A549 treated with GW870086 at 1 μM for 4 hours (cell line): ENCODE results near the gene LCN15. TPM values are rescaled to one million over a fixed set of nuclear protein-coding genes. Genes with fewer than 3 reads are reported as not detected.

ENCODE experiments used
- total RNA-seq: library from RNA; stranded (reverse); fragments of 200-300 nt; extraction: Qiagen RNA extraction; gene quantifications from 5 replicates; pipeline ENCODE4 v1.2.3, GENCODE V29; 2022; ENCODE audit warnings: low read depth

Gene LCN15, protein sequence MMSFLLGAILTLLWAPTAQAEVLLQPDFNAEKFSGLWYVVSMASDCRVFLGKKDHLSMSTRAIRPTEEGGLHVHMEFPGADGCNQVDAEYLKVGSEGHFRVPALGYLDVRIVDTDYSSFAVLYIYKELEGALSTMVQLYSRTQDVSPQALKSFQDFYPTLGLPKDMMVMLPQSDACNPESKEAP
- not detected in 5 replicates for total RNA-seq

DNA sequence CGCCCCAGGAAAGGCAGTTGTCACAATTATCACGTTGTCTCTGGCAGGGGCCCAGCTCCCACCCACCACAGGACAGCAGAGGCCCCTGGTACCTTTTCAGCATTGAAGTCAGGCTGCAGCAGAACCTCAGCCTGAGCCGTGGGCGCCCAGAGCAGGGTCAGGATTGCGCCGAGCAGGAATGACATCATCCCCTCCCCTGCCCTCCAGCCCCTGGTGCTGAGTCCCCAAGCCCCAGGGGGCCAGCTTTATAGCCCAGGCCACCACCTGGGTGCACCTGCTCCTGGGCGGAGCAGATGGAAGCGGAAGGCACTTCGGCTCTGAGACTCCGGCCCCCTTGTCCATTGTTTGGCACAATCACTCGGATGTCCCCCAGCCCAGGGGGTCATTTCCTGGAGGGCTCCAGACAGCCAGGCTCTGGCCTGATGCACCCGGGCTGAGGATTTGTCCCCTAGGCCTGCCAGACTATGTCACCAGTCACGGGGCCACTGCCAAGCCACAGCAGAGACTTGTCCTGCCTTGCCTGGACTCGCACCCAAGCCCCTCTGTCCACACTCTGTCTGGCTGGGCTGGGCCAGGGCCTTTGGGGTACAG, at the start of gene LCN15:
LCN15 (minus strand) TSS at position 218 of the 591 bp plus-strand sequence; CDS start at position 188, 30 bp downstream.

DNA sequence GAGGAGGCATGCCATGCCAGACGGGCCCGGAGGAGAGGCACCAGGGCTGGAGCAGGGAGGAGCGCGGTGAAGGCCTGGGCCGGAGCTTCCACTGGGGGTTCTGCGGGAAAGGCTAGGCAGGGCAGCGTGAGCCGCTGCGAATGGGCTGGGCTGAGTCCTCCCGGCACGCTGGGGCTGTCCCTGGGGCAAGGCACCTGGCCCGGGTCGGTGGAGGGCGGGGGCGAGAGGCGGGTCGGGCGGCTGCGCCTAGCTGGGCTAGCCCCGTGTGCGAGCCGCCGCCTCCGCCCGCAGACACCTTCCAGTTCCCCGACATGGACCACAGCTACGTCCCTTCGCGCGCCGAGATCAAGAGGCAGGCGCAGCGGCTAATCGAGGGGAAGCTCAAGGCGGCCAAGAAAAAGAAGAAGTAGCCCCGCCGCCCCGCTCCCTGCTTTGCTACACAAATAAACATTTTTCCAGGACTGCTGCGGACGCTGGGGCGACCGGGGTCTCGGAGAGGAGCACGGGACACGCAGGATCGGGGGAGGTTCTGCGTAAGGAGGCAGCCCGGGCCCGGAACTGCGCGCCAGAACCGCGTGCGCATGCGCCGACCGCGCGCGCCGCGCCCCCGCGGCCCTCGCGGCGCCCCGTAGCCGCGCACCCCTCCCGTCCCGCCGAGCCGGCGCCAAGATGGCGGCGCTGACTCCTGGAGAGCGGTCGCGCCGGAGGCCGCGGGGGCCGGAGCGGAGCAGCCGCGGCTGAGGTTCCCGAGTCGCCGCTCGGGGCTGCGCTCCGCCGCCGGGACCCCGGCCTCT, 43.2 kb upstream of the LCN15 start, which contains the start of gene RABL6:
RABL6 (plus strand) TSS at position 668 of the 794 bp plus-strand sequence. CDS start 249 bp downstream, outside the sequence.

DNA sequence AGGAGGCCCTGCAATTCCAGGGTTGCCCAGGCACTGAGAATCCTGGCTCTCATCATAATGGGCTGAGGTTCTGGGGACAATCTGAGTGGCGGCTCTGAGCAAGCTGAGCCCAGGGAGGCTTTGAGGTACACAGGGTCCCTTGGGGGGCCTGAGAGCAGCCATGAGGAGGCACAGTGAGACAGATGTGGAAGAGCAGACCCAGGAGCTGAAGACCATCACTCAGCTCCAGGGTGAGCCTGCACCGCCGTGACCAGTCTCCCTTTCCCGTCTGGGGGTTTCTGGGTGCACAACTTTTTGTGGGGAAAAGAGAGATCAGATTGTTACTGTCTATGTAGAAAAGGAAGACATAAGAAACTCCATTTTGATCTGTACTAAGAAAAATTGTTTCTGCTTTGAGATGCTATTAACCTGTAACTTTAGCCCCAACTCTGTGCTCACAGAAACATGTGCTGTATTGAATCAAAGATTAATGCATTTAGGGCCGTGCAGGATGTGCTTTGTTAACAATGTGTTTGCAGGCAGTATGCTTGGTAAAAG, 32.0 kb upstream of the LCN15 start, which contains the start of gene CCDC183:
CCDC183 (plus strand) TSS at position 101 of the 537 bp plus-strand sequence; CDS start at position 161, 60 bp downstream.

DNA sequence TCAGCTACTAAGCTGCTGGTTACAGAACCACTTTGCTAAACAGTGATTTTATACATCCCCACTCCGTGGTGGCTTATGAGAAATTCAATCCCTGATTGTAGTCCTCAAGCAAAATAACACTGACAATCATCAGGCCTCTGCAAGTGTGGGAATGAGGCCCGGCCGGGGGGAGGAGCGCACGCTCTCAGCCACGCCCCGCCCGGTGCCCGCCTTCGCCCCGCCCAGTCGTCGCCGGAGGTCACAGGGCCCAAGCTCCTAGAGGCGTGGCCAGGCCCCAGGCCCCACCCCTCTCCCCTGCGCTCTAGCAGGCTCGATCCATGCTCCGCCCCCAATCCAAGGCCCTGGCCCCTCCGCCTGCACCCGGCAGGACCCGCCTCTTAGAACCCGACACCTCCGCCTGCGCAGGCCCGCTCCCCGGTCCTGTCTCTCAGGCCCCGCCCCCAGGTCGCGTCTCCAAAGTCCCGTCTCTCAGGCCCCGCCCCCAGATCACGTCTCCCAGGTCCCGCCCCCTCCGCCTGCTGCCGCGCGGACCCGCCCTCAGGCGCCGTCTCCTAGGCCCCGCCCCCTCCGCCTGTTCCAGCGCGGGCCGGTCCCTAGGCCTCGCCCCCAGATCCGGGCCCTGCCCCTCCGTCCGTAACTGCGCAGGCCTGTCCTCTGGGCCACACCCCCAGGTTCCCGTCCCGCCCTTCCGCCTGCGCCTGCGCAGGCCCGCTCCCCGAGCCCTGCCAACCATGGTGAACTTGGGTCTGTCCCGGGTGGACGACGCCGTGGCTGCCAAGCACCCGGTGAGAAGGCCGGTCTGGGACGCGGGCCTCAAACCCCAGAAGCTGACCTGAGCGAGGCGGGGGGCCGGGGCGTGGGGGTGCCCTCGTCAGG, 26.6 kb upstream of the LCN15 start, which contains the start of gene TMEM141:
TMEM141 (plus strand) TSS at position 705 of the 876 bp plus-strand sequence; CDS start at position 732, 27 bp downstream.

DNA sequence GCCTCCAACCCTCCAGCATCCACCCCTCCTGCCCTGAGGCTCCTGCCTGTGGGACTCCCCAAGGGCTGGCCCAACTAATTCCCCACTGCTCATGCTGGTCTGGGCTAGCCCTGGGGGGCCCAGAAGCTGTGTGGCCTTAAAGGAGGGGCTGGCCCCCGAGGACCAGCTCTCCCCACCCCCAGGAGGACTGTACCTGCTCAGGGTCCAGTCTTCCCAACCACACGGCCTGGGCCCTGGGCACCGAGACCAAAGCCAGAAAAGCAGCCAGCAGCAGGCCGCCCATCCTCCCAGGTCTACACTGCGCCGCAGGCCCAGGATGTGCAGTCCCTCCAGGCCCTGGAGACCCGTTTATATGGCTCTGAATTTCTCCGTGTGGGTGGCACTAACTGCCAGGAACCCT, 16.1 kb downstream of the LCN15 start, which contains the start of gene LCN6:
LCN6 (minus strand) TSS at position 325 of the 400 bp plus-strand sequence; CDS start at position 283, 42 bp downstream.

DNA sequence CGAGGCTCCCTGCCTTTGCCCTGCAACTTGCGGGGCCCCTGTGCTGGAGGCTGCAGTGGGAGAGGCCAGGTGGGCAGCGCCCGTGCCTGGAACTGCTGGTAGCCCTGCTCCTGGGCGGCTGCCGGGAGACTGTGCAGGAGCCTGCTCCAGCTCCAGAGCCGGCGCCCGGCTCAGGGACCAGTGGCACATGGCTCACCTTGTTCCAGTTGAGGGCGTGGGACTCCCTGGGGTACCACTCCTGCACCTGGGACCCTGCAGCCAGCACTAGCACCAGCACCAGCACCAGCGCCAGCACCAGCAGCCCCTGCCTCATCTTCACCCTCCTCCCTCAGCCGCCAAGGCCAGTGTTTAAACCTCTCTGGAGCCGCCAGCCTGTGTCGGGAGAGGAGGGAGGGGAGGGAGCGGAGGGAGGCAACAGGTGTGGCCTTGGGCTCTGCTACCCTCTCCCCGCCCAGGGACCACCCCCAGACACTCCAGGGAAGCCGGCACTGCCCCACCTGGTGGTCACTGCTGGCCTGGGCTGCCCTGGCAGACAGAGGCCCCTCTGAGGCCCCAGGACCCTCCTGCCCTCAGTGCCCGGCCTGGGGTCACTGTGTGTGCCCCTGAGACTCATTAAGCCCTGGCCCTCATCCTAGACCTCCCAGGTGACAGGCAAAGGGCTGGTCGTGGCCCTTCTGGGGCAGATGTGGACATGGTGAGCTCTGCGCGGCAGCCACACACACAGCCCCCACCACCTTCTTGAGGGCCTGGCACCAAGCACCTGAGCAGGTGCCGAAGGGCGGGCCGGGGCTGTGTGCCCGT, 21.5 kb downstream of the LCN15 start, which contains the start of gene LCN10:
LCN10 (minus strand) TSS at position 350 of the 801 bp plus-strand sequence; CDS start at position 313, 37 bp downstream.

DNA sequence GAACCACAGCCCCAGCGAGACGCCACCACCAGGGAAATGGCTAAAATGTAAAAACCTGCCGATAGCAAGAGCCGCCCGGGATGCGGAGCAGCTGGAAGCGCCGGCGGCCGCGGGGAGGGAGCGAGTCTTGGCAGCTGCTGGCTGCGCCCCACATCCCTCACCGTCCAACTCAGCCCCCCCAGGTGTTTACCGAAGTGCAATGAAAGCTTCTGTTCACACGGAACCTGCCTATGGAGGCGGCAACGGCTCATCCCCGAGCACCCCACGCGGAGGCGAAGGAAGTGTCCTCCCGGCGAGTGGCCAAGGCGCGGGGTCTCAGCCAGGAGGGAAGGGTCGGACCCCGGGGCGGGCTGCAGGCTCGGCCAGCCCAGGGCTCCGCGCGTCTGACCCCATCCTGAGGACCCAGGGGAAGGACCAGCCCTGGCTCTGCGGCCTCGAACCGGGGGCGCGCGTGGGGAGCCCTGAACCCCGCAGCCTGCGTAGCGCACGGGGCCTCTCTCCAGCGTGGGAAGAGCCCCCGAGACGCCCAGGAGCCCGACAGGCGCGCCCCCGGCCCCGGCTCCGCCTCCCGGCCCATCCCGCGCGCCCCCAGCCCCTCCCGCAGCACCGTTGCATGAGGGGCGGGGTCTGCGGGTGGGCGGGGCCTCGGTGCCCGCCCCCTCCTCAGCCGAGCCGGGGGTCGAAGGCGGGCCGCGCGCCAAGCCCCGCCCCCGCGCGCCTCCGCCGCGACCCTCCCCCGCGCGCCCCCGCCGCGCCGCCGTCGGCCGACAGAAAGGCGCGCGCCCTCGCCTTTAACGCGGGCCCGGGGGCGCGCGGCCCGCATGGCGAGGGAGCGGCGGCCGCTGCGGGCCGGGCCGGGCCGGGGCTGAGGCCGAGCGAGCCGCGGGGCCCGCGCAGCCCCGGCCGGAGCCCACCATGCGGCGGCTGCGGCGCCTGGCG, 52.3 kb downstream of the LCN15 start, which contains the start of gene DIPK1B:
DIPK1B (plus strand) TSS at position 822 of the 939 bp plus-strand sequence; CDS start at position 916, 94 bp downstream.

Other genes with a start within 250 kb of the LCN15 start
- gene NOTCH1, start 218.5 kb downstream of the LCN15 start, total RNA-seq, result 8.3 to 12.4 TPM (median 10.8 TPM) in 5 replicates
- 36.2 to 58.7 TPM (median 55.2 TPM) in 5 replicates for gene EGFL7, start 101.6 kb downstream of the LCN15 start, total RNA-seq
- gene AGPAT2, start 77.1 kb downstream of the LCN15 start, total RNA-seq, result 68.2 to 110 TPM (median 105 TPM) in 5 replicates
- 6.9 to 9.6 TPM (median 9.4 TPM) in 5 replicates for gene DIPK1B, start 51.9 kb downstream of the LCN15 start, total RNA-seq
- gene LCN10, start 21.6 kb downstream of the LCN15 start, total RNA-seq, result not detected in 5 replicates
- not detected in 5 replicates for gene LCN6, start 16.0 kb downstream of the LCN15 start, total RNA-seq
- gene LCN8, start 6.3 kb downstream of the LCN15 start, total RNA-seq, result not detected in 5 replicates
- 64.6 to 80.7 TPM (median 74.2 TPM) in 5 replicates for gene TMEM141, start 26.8 kb upstream of the LCN15 start, total RNA-seq
- gene CCDC183, start 31.8 kb upstream of the LCN15 start, total RNA-seq, result 0.15 to 0.72 TPM (median 0.44 TPM) in 5 replicates
- 58.9 to 86.1 TPM (median 79.5 TPM) in 5 replicates for gene RABL6, start 43.4 kb upstream of the LCN15 start, total RNA-seq
- 4.0 to 4.7 TPM (median 4.2 TPM) in 5 replicates for gene AJM1, start 78.0 kb upstream of the LCN15 start, total RNA-seq
- 285 to 343 TPM (median 299 TPM) in 5 replicates for gene PHPT1, start 84.9 kb upstream of the LCN15 start, total RNA-seq
- gene MAMDC4, start 87.8 kb upstream of the LCN15 start, total RNA-seq, result 2.5 to 5.8 TPM (median 3.1 TPM) in 5 replicates
- gene EDF1, start 101.8 kb upstream of the LCN15 start, total RNA-seq, result 428 to 545 TPM (median 458 TPM) in 5 replicates
- gene TRAF2, start 122.0 kb upstream of the LCN15 start, total RNA-seq, result 43.8 to 69.5 TPM (median 59.1 TPM) in 5 replicates
- gene FBXW5, start 180.2 kb upstream of the LCN15 start, total RNA-seq, result 70.1 to 101 TPM (median 99.1 TPM) in 5 replicates
- 0.85 to 2.9 TPM (median 1.4 TPM) in 5 replicates for gene C8G, start 180.7 kb upstream of the LCN15 start, total RNA-seq
- 0.80 to 1.6 TPM (median 1.3 TPM) in 5 replicates for gene LCN12, start 187.8 kb upstream of the LCN15 start, total RNA-seq
- 0.57 to 0.68 TPM (median 0.66 TPM) in 3 of 5 replicates, not detected in the others for gene PTGDS, start 213.0 kb upstream of the LCN15 start, total RNA-seq
- gene LCNL1, start 218.5 kb upstream of the LCN15 start, total RNA-seq, result 0.07 to 0.08 TPM (median 0.08 TPM) in 3 of 5 replicates, not detected in the others
- 47.9 to 81.3 TPM (median 74.1 TPM) in 5 replicates for gene PAXX, start 227.9 kb upstream of the LCN15 start, total RNA-seq
- 3.3 to 5.1 TPM (median 4.8 TPM) in 5 replicates for gene CLIC3, start 232.1 kb upstream of the LCN15 start, total RNA-seq